IMR-90 (cell line): Measurements from ENCODE around the gene CIT.

Experiments used
- BHLHE40 ChIP-seq: fragments of 150-350 bp; IDR thresholded peaks from 2 replicates; pipeline ENCODE4 v1.6.1; 2016; ENCODE audit warnings: mild to moderate bottlenecking, low read depth, low read length
- RFX5 ChIP-seq: IDR thresholded peaks from 2 replicates; pipeline ENCODE4 v1.8.0; 2012; ENCODE audit warnings: low read depth, mild to moderate bottlenecking, low read length, moderate library complexity
- TF ChIP-seq, protein P1 (sequence below): conservative IDR thresholded peaks from 2 replicates; pipeline ENCODE4 v1.5.1; 2012; ENCODE audit warnings: mild to moderate bottlenecking, low read depth, low read length, improper control_type of control experiment

DNA sequence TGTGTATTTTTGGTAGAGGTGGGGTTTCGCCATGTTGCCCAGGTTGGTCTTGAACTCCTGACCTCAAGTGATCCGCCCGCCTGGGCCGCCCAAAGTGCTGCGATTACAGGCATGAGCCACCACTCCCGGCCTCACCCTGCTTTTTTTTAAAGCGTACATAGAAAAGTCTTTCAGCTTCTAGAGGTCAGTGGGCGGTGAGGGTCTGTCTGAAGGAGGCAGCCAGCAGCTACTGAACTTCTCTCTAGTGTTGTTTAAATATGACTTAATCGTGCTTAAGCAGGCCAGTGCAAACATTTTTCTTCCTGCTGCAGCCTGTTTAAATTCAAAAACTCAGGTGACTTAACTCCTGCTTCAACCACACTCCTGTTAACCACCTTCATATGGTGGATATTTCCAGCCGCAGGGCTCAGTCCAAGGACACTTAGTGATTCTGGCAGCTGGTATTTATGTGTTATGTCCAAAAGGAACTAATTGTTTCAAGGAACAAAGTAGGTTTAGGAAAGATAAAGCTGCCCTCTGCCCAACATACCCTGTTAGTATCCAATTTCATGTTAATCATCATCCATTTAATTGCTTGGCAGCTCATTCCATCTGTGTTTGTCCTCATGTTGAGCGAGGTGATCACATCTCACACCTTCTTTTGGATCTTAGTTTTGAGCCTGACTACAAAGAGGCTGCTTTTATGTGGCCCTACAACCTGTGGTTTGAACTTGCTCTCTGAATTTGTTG lies 207.2 kb downstream of the CIT start:
- TF ChIP-seq, protein P1, sequence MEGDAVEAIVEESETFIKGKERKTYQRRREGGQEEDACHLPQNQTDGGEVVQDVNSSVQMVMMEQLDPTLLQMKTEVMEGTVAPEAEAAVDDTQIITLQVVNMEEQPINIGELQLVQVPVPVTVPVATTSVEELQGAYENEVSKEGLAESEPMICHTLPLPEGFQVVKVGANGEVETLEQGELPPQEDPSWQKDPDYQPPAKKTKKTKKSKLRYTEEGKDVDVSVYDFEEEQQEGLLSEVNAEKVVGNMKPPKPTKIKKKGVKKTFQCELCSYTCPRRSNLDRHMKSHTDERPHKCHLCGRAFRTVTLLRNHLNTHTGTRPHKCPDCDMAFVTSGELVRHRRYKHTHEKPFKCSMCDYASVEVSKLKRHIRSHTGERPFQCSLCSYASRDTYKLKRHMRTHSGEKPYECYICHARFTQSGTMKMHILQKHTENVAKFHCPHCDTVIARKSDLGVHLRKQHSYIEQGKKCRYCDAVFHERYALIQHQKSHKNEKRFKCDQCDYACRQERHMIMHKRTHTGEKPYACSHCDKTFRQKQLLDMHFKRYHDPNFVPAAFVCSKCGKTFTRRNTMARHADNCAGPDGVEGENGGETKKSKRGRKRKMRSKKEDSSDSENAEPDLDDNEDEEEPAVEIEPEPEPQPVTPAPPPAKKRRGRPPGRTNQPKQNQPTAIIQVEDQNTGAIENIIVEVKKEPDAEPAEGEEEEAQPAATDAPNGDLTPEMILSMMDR, result no peak
- TF ChIP-seq RFX5, result no peak
- no peak for TF ChIP-seq BHLHE40
